Fibroblast of villous mesenchyme (primary cell): ENCODE data around the gene FYN. TPM values are rescaled to one million over a fixed set of nuclear protein-coding genes. Genes with fewer than 3 reads are reported as not detected.
A peak's percentile ranks its signal among the peaks of the same experiment; 100 is the strongest.

Experiments
- DNase-seq: peaks from one replicate; pipeline ENCODE4 v3.0.0-alpha.2; 2010; ENCODE audit warnings: low read depth
- H3K4me3 ChIP-seq: 2 replicates; pipeline ENCODE4 v1.5.1; 2011; ENCODE audit warnings: low read depth, mild to moderate bottlenecking, low read length
- total RNA-seq: library from RNA; depleted of rRNA; stranded (reverse); fragments of >200 nt; gene quantifications from 2 replicates; pipeline ENCODE4 v1.2.3, GENCODE V29; 2012
- TF ChIP-seq, protein P1 (sequence below): IDR thresholded peaks from 2 replicates; pipeline ENCODE4 v1.5.1; 2012; ENCODE audit warnings: low read depth, mild to moderate bottlenecking, low read length; ENCODE audit not compliant: insufficient read depth

FYN gene
- total RNA-seq, 1 donor, result 26.8 TPM

DNA sequence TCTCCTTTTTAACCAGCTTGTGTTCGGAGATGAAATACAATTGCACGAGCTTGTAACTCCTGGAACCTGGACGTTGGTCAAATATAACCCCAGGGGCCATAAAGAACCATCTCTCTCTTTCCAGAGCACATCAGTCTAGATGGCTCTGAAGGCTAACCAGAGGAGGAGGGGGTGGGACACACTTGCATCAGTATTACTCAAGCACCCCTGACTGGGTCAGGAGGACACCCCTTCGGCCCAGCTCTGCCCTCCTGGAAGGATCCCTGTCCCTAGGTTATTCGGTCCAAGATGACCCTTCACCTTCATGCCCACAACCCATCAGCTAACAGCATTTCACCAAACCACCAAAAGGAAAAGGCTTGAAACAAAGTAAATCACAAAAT lies 67.1 kb downstream of the FYN start:
- DNase-seq, result no peak
- H3K4me3 ChIP-seq, result no peak overlapping the region

GRCh38 chr6:111805511-111806164 lies 67.6 kb downstream of the FYN start:
- H3K4me3 ChIP-seq, result no peak overlapping the region
- TF ChIP-seq, protein P1, sequence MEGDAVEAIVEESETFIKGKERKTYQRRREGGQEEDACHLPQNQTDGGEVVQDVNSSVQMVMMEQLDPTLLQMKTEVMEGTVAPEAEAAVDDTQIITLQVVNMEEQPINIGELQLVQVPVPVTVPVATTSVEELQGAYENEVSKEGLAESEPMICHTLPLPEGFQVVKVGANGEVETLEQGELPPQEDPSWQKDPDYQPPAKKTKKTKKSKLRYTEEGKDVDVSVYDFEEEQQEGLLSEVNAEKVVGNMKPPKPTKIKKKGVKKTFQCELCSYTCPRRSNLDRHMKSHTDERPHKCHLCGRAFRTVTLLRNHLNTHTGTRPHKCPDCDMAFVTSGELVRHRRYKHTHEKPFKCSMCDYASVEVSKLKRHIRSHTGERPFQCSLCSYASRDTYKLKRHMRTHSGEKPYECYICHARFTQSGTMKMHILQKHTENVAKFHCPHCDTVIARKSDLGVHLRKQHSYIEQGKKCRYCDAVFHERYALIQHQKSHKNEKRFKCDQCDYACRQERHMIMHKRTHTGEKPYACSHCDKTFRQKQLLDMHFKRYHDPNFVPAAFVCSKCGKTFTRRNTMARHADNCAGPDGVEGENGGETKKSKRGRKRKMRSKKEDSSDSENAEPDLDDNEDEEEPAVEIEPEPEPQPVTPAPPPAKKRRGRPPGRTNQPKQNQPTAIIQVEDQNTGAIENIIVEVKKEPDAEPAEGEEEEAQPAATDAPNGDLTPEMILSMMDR, result no peak
- peak; percentile 73 for DNase-seq

More for the DNA sequence above, 67.1 kb downstream of the FYN start:
- TF ChIP-seq, protein P1, result no peak

GRCh38 chr6:111804627-111805235 lies 68.5 kb downstream of the FYN start:
- TF ChIP-seq, protein P1, result peak; percentile 38
- no peak overlapping the region for H3K4me3 ChIP-seq
- peak; percentile 95 for DNase-seq

DNA sequence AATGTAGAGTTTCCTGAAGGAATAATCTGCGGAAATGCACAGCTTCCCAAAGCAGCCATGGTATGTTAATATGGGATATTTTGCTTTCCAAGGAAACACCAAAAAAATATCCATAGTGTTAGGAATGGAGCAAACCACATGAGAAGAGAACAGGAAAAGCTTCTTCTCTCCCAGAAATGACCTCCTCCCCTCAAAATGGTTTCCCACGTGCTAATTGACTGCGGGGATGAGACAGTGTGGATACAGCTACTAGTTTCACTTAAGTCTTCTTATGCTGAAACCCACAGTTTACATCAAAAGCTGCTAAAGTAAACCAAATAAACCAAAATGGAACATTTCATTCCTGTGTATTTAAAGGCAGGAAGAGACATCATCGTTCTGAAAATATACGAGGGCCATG lies 69.4 kb downstream of the FYN start:
- TF ChIP-seq, protein P1, result no peak
- peak; percentile 98 for DNase-seq
- H3K4me3 ChIP-seq, result no peak overlapping the region

- H3K4me3 ChIP-seq, result no peak overlapping the region
- TF ChIP-seq, protein P1, result no peak
- no peak for DNase-seq
Observed at GRCh38 chr6:111803371-111803770, 69.9 kb downstream of the FYN start.

- TF ChIP-seq, protein P1, result no peak
- DNase-seq, result no peak
- H3K4me3 ChIP-seq, result no peak overlapping the region
Observed at GRCh38 chr6:111802720-111803330, 70.4 kb downstream of the FYN start.
